Measurements from ENCODE around the gene AGO1. TPM values are rescaled to one million over a fixed set of nuclear protein-coding genes. Genes with fewer than 3 reads are reported as not detected.

AGO1 gene
- total RNA-seq, 1 experiment from 2014 or later: 36.2 TPM

DNA sequence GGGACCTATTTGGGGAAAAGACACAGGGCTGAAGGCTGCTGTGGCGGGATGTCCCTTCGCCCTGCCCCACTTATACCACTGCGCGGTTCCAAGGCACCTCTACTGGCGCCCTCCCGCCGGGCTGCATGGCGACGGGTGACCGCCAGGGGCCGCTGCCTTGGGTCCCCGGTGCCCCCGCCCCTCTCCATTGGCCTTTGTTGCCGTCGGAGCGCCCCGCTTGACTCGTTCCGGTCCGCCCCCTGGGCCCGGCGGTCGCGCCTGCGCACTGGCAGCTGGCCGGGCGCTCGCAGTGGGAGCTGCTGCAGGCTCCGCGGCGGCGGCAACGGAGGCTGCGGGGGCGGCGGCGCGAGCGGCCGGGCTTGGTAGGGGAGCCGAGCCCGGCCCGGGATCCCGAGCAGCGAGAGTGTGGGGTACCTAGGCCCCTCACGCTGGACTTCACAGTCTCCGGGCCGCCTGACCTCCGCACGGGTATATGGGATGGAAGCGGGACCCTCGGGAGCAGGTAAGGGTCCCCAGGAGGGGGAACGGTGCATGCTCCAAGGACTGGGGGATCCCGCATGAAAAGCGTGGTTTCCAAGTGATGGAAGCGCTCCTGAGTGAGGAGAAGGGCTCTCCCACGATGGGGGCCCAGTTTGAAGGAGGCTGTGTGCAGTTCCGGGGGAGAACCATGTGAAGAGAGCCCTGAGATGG, at the start of gene AGO1 (continued):
- TF ChIP-seq, protein P1, sequence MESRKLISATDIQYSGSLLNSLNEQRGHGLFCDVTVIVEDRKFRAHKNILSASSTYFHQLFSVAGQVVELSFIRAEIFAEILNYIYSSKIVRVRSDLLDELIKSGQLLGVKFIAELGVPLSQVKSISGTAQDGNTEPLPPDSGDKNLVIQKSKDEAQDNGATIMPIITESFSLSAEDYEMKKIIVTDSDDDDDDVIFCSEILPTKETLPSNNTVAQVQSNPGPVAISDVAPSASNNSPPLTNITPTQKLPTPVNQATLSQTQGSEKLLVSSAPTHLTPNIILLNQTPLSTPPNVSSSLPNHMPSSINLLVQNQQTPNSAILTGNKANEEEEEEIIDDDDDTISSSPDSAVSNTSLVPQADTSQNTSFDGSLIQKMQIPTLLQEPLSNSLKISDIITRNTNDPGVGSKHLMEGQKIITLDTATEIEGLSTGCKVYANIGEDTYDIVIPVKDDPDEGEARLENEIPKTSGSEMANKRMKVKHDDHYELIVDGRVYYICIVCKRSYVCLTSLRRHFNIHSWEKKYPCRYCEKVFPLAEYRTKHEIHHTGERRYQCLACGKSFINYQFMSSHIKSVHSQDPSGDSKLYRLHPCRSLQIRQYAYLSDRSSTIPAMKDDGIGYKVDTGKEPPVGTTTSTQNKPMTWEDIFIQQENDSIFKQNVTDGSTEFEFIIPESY (IDR thresholded peaks at IDR 0.05; ENCODE audit: extremely low read depth, insufficient replicate concordance, low read length): no peak
- TF ChIP-seq ELF1 (IDR thresholded peaks at IDR 0.05; ENCODE audit: borderline replicate concordance, low read depth) (no peak), CEBPB (IDR thresholded peaks at IDR 0.05; ENCODE audit: low read depth) (no peak)

DNA sequence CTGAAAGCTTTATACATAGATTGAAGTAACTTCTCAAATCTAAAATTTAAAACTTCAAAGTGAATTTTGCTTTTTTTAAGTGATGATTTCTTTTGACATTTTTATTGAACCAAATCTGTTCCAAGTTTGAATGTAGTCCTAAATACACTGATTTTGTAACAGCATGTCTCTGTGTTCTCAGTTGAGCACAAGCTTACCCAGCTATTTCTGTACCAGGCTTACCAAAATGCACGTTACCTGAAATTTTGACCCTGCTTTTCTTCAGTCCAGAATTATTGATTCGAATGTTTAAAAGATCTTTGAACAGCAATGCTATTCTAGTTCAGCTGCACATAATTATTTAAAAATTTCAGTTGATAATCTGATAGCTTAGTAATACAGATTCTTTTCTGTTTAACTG, 49.6 kb upstream of the AGO1 start:
- no peak for ATAC-seq
- ChIA-PET POLR2A (no interaction called here), RAD21 (ENCODE audit: low non-redundant PET in 1 of 2, low total read pairs in 2 of 2, uncharacterized antibody in 2 of 2, unreplicated experiment in 2 of 2) (no interaction called here), CTCF (no interaction called here)
- Histone ChIP-seq H2AFZ (ENCODE audit: low read depth, low read length, poor library complexity, severe bottlenecking) (no peak overlapping the region), H3K9me3 (ENCODE audit: control insufficient read depth in 1 of 2, insufficient read depth in 1 of 2, low read depth in 1 of 2, low read length in 2 of 2) (no peaks in the 10 kb centered on the region), H3K4me2 (ENCODE audit: low read length) (no peak overlapping the region), H3K36me3 (ENCODE audit: control insufficient read depth in 1 of 2, insufficient read depth in 2 of 2, low read length in 2 of 2) (0 out of 4 replicates have a peak, but pooled peaks cover 0 to 3% of the 10 kb centered on the region in 2 experiments), H3K9me2 (ENCODE audit: insufficient read depth) (no peaks in the 10 kb centered on the region), H4K20me1 (ENCODE audit: insufficient read depth) (no peaks in the 10 kb centered on the region), H3K4me3 (replicated peaks in 1 of 2; ENCODE audit: low read depth in 1 of 2, low read length in 2 of 2) (no peak overlapping the region), H3K79me2 (ENCODE audit: insufficient read depth, low read length) (no peaks in the 10 kb centered on the region), H3K4me1 (ENCODE audit: control insufficient read depth in 1 of 2, insufficient read depth in 2 of 2, low read length in 2 of 2) (no peaks in the 10 kb centered on the region), H3K27me3 (ENCODE audit: insufficient read depth, low read length) (no peaks in the 10 kb centered on the region), H3K27ac (ENCODE audit: low read depth, low read length) (no peak overlapping the region), H3K9ac (ENCODE audit: low read length) (no peak overlapping the region)
- no peak for DNase-seq (ENCODE audit: low read depth, low spot score)
- no peak for TF ChIP-seq ZNF274 (IDR thresholded peaks at IDR 0.05; ENCODE audit: low read depth, low read length)
- intact Hi-C loops (cut with micrococcal nuclease): no loop called here
- no TSS peak for BruUV-seq (replicated peaks)

DNA sequence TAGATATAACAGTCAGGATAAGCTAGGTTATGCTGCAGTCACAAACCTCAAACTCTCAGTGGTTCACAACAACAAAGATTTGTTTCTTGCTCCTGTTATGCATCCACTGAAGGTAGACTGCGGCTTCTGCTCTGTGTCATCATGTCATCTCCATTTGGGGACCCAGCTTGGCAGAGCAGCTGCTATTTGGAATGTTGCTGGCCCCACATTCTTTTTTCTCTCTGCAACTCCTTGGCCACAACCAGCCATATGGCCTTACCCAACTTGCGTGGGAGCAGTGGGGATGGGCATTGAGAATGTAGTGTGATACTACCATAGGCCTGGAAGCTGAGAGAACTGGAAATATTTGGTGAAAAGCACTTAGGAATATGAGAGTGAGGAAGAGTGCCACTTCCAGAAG, 48.8 kb upstream of the AGO1 start:
- H3K9me2 ChIP-seq (ENCODE audit: insufficient read depth): no peaks in the 10 kb centered on the region
- ChIA-PET CTCF (no interaction called here), RAD21 (ENCODE audit: low non-redundant PET in 1 of 2, low total read pairs in 2 of 2, uncharacterized antibody in 2 of 2, unreplicated experiment in 2 of 2) (interaction anchor here in 1 of 2 experiments (0.7 kb wide), 1 partner anchor 283 kb away, joined by 6 read pairs; no protein-coding TSS in a partner anchor), POLR2A (no interaction called here)
- no peak for DNase-seq (ENCODE audit: low read depth, low spot score)
- H4K20me1 ChIP-seq (ENCODE audit: insufficient read depth): no peaks in the 10 kb centered on the region
- no peak overlapping the region for H3K27ac ChIP-seq (ENCODE audit: low read depth, low read length)
- H3K36me3 ChIP-seq (ENCODE audit: control insufficient read depth in 1 of 2, insufficient read depth in 2 of 2, low read length in 2 of 2): 0 out of 4 replicates have a peak, but pooled peaks cover 0 to 3% of the 10 kb centered on the region in 2 experiments
- BruUV-seq (replicated peaks): no TSS peak
- intact Hi-C loops (cut with micrococcal nuclease): no loop called here
- H3K79me2 ChIP-seq (ENCODE audit: insufficient read depth, low read length): no peaks in the 10 kb centered on the region
- H3K4me2 ChIP-seq (ENCODE audit: low read length): no peak overlapping the region
- H3K27me3 ChIP-seq (ENCODE audit: insufficient read depth, low read length): no peaks in the 10 kb centered on the region
- no peaks in the 10 kb centered on the region for H3K9me3 ChIP-seq (ENCODE audit: control insufficient read depth in 1 of 2, insufficient read depth in 1 of 2, low read depth in 1 of 2, low read length in 2 of 2)
- H3K4me1 ChIP-seq (ENCODE audit: control insufficient read depth in 1 of 2, insufficient read depth in 2 of 2, low read length in 2 of 2): no peaks in the 10 kb centered on the region
- no peak for ATAC-seq
- no peak overlapping the region for H2AFZ ChIP-seq (ENCODE audit: low read depth, low read length, poor library complexity, severe bottlenecking)
- H3K4me3 ChIP-seq (replicated peaks in 1 of 2; ENCODE audit: low read depth in 1 of 2, low read length in 2 of 2): no peak overlapping the region
- no peak overlapping the region for H3K9ac ChIP-seq (ENCODE audit: low read length)
- TF ChIP-seq, protein P2, sequence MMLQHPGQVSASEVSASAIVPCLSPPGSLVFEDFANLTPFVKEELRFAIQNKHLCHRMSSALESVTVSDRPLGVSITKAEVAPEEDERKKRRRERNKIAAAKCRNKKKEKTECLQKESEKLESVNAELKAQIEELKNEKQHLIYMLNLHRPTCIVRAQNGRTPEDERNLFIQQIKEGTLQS (IDR thresholded peaks at IDR 0.05): no peak
- TF ChIP-seq RAD21 (IDR thresholded peaks at IDR 0.05; ENCODE audit: low read depth) (no peak), POLR2AphosphoS5 (IDR thresholded peaks at IDR 0.05; ENCODE audit: low read depth, low read length) (no peak)
- TF ChIP-seq, protein P3, sequence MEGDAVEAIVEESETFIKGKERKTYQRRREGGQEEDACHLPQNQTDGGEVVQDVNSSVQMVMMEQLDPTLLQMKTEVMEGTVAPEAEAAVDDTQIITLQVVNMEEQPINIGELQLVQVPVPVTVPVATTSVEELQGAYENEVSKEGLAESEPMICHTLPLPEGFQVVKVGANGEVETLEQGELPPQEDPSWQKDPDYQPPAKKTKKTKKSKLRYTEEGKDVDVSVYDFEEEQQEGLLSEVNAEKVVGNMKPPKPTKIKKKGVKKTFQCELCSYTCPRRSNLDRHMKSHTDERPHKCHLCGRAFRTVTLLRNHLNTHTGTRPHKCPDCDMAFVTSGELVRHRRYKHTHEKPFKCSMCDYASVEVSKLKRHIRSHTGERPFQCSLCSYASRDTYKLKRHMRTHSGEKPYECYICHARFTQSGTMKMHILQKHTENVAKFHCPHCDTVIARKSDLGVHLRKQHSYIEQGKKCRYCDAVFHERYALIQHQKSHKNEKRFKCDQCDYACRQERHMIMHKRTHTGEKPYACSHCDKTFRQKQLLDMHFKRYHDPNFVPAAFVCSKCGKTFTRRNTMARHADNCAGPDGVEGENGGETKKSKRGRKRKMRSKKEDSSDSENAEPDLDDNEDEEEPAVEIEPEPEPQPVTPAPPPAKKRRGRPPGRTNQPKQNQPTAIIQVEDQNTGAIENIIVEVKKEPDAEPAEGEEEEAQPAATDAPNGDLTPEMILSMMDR (IDR thresholded peaks at IDR 0.05 in 2 of 3, conservative IDR thresholded peaks at IDR 0.05 in 1 of 3; ENCODE audit: borderline replicate concordance in 1 of 3, insufficient read depth in 1 of 3, low read depth in 2 of 3, low read length in 2 of 3): no peak

Measured in HCT116 (cell line).